ENCODE measurements around the gene ETV3. TPM values are rescaled to one million over a fixed set of nuclear protein-coding genes. Genes with fewer than 3 reads are reported as not detected.
"Not testable (repeated sequence)": the region's sequence is repeated elsewhere in the genome, so short reads cannot be mapped to it uniquely, and the experiment has no call there.

The ETV3 gene
- total RNA-seq, 1 donor from 2014 or later = 50.6 TPM

- intact Hi-C loops (cut with micrococcal nuclease) = no loop called here
These were observed 23.7 kb downstream of the ETV3 start for GRCh38 chr1:157114183-157115121.

GRCh38 chr1:157113631-157114030 lies 24.6 kb downstream of the ETV3 start:
- intact Hi-C loops (cut with micrococcal nuclease) = no loop called here

- intact Hi-C loops (cut with micrococcal nuclease) = no loop called here
These were observed 25.1 kb downstream of the ETV3 start for GRCh38 chr1:157113106-157113505.

- intact Hi-C loops (cut with micrococcal nuclease) = no loop called here
These were observed 25.9 kb downstream of the ETV3 start for GRCh38 chr1:157112186-157112867.

GRCh38 chr1:157111396-157112165 lies 26.6 kb downstream of the ETV3 start:
- intact Hi-C loops (cut with micrococcal nuclease) = no loop called here

- intact Hi-C loops (cut with micrococcal nuclease) = no loop called here
These were observed 27.5 kb downstream of the ETV3 start for GRCh38 chr1:157110686-157111085.

- intact Hi-C loops (cut with micrococcal nuclease) = no loop called here
These were observed 28.2 kb downstream of the ETV3 start for GRCh38 chr1:157110003-157110402.

- intact Hi-C loops (cut with micrococcal nuclease) = no loop called here
These were observed 29.7 kb downstream of the ETV3 start for GRCh38 chr1:157108448-157108847.

- intact Hi-C loops (cut with micrococcal nuclease) = no loop called here
These were observed 30.5 kb downstream of the ETV3 start for GRCh38 chr1:157107702-157108101.

- intact Hi-C loops (cut with micrococcal nuclease) = no loop called here
These were observed 31.4 kb downstream of the ETV3 start for GRCh38 chr1:157106813-157107189.

GRCh38 chr1:157105988-157106812 lies 32.0 kb downstream of the ETV3 start:
- intact Hi-C loops (cut with micrococcal nuclease) = no loop called here

GRCh38 chr1:157105298-157105987 lies 32.8 kb downstream of the ETV3 start:
- intact Hi-C loops (cut with micrococcal nuclease) = no loop called here

- intact Hi-C loops (cut with micrococcal nuclease) = no loop called here
These were observed 33.4 kb downstream of the ETV3 start for GRCh38 chr1:157104598-157105293.

- intact Hi-C loops (cut with micrococcal nuclease) = no loop called here
These were observed 34.9 kb downstream of the ETV3 start for GRCh38 chr1:157103268-157103667.

GRCh38 chr1:157101149-157101548 lies 37.0 kb downstream of the ETV3 start:
- intact Hi-C loops (cut with micrococcal nuclease) = no loop called here

- intact Hi-C loops (cut with micrococcal nuclease) = no loop called here
These were observed 38.6 kb downstream of the ETV3 start, which contains the start of gene ETV3L for GRCh38 chr1:157099633-157100009. Gene ETV3L (minus strand): TSS chr1:157099808. CDS start chr1:157099523, 285 bp downstream.

GRCh38 chr1:157098987-157099632 lies 39.1 kb downstream of the ETV3 start:
- intact Hi-C loops (cut with micrococcal nuclease) = not testable (repeated sequence)

- intact Hi-C loops (cut with micrococcal nuclease) = no loop called here
These were observed 39.7 kb downstream of the ETV3 start for GRCh38 chr1:157098519-157098918.

GRCh38 chr1:157097692-157098091 lies 40.5 kb downstream of the ETV3 start:
- intact Hi-C loops (cut with micrococcal nuclease) = no loop called here
